ENCODE data around the gene DYNLT4. TPM values are rescaled to one million over a fixed set of nuclear protein-coding genes. Genes with fewer than 3 reads are reported as not detected.

The DYNLT4 gene
- total RNA-seq, 1 donor from 2014 or later = 1.9 TPM

DNA sequence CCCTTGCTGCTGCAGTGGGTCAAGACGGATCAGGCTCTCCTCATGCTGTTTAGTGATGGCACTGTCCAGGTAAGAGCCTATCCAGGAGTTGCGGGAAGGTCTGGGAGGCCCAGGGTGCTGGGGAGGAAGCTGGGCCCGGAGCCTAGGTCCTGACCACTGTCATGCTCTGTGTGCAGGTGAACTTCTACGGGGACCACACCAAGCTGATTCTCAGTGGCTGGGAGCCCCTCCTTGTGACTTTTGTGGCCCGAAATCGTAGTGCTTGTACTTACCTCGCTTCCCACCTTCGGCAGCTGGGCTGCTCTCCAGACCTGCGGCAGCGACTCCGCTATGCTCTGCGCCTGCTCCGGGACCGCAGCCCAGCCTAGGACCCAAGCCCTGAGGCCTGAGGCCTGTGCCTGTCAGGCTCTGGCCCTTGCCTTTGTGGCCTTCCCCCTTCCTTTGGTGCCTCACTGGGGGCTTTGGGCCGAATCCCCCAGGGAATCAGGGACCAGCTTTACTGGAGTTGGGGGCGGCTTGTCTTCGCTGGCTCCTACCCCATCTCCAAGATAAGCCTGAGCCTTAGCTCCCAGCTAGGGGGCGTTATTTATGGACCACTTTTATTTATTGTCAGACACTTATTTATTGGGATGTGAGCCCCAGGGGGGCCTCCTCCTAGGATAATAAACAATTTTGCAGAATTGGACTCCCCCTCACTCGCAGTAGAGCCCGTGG lies 1.7 kb downstream of the DYNLT4 start:
- Histone ChIP-seq H3K4me3 (peak overlapping the region; percentile 61), H3K4me1 (peaks cover 99% of the 10 kb centered on the region), H3K9me3 (replicated peaks) (no peaks in the 10 kb centered on the region), H3K27me3 (ENCODE audit: low read depth) (no peaks in the 10 kb centered on the region), H3K36me3 (peaks cover 43% of the 10 kb centered on the region), H3K27ac (replicated peaks) (peak overlapping the region; percentile 100)
- intact Hi-C loops (cut with micrococcal nuclease) = no loop called here
- peak; percentile 13 for DNase-seq
- TF ChIP-seq CTCF (IDR thresholded peaks at IDR 0.05; ENCODE audit: borderline replicate concordance) = no peak

- Histone ChIP-seq H3K36me3 (peaks cover 43% of the 10 kb centered on the region), H3K27ac (replicated peaks) (peak overlapping the region; percentile 100), H3K9me3 (replicated peaks) (no peaks in the 10 kb centered on the region), H3K4me3 (peak overlapping the region; percentile 98), H3K4me1 (peaks cover 88% of the 10 kb centered on the region), H3K27me3 (ENCODE audit: low read depth) (no peaks in the 10 kb centered on the region)
- DNase-seq = peak; percentile 13
- TF ChIP-seq CTCF (IDR thresholded peaks at IDR 0.05; ENCODE audit: borderline replicate concordance) = no peak
- intact Hi-C loops (cut with micrococcal nuclease) = no loop called here
These were observed 3.6 kb downstream of the DYNLT4 start for GRCh38 chr1:44803312-44804095.

- Histone ChIP-seq H3K36me3 (peaks cover 43% of the 10 kb centered on the region), H3K4me1 (peaks cover 83% of the 10 kb centered on the region)
- no peak for TF ChIP-seq CTCF (IDR thresholded peaks at IDR 0.05; ENCODE audit: borderline replicate concordance)
These were observed 4.2 kb downstream of the DYNLT4 start for GRCh38 chr1:44803062-44803311.

GRCh38 chr1:44802306-44803061 lies 4.7 kb downstream of the DYNLT4 start:
- peaks cover 78% of the 10 kb centered on the region for H3K4me1 ChIP-seq
- H3K27ac ChIP-seq (replicated peaks) = peak overlapping the region; percentile 100
- intact Hi-C loops (cut with micrococcal nuclease) = no loop called here
- no peaks in the 10 kb centered on the region for H3K27me3 ChIP-seq (ENCODE audit: low read depth)
- peak; percentile 19 for DNase-seq
- peak overlapping the region; percentile 98 for H3K4me3 ChIP-seq
- TF ChIP-seq CTCF (IDR thresholded peaks at IDR 0.05; ENCODE audit: borderline replicate concordance) = no peak
- H3K36me3 ChIP-seq = peaks cover 43% of the 10 kb centered on the region
- H3K9me3 ChIP-seq (replicated peaks) = no peaks in the 10 kb centered on the region

More at GRCh38 chr1:44803062-44803311, 4.2 kb downstream of the DYNLT4 start:
- Histone ChIP-seq H3K27me3 (ENCODE audit: low read depth) (no peaks in the 10 kb centered on the region), H3K27ac (replicated peaks) (peak overlapping the region; percentile 100), H3K9me3 (replicated peaks) (no peaks in the 10 kb centered on the region), H3K4me3 (peak overlapping the region; percentile 98)
- DNase-seq = peak; percentile 13
- intact Hi-C loops (cut with micrococcal nuclease) = no loop called here

DNA sequence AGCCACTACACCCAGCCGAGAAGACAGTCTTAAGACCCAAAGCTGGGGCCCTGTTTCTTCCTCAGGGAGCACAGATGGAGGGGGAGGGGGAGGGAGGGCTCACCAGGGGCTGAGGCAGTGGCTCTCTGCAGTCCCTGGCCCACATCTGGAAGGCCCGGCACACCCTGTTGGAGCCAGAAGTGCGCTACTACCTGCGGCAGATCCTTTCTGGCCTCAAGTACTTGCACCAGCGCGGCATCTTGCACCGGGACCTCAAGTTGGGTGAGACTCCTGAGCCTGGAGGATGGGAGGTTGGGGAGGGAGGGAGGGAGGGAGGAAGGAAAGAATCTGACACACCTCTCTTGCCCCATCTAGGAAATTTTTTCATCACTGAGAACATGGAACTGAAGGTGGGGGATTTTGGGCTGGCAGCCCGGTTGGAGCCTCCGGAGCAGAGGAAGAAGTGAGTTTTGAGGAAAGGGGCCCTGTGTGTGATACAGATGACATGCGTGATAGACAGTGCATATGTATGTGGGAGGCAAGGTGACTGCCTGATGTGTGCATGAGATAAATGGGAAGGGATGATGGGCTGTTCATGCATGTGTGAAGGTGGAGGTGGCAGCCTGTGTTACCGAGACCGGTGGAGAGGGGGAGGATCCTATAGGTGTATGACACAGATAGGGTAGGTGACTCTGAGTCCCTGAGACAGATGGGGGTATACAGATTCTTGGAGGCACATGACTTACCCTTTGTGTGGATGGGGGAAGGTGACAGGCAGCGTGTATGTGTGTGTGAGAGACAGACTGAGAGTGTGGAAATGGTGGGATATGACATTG lies 5.5 kb downstream of the DYNLT4 start:
- Histone ChIP-seq H3K4me3 (peak overlapping the region; percentile 98), H3K36me3 (peaks cover 42% of the 10 kb centered on the region), H3K4me1 (peaks cover 70% of the 10 kb centered on the region), H3K27ac (replicated peaks) (peak overlapping the region; percentile 100), H3K9me3 (replicated peaks) (no peaks in the 10 kb centered on the region), H3K27me3 (ENCODE audit: low read depth) (no peaks in the 10 kb centered on the region)
- TF ChIP-seq CTCF (IDR thresholded peaks at IDR 0.05; ENCODE audit: borderline replicate concordance) = no peak
- peak; percentile 20 for DNase-seq
- intact Hi-C loops (cut with micrococcal nuclease) = no loop called here
